ENCODE data around the gene CDK14. TPM values are rescaled to one million over a fixed set of nuclear protein-coding genes. Genes with fewer than 3 reads are reported as not detected.

Gene CDK14
- total and polyA plus RNA-seq, 10 of the 15 experiments (the other 5 are each of a cell fraction or from before 2014, with no cell fraction given) = 6.5 to 61.3 (median 24.2) TPM

- Histone ChIP-seq H3K27me3 (replicated peaks in 1 of 2; ENCODE audit: control insufficient read depth in 2 of 2, insufficient read depth in 2 of 2, low read length in 1 of 2) (no peaks in the 10 kb centered on the region), H3K4me1 (ENCODE audit: control insufficient read depth, insufficient read depth, low read length) (no peaks in the 10 kb centered on the region), H4K20me1 (ENCODE audit: control insufficient read depth, insufficient read depth) (no peaks in the 10 kb centered on the region), H3K9ac (ENCODE audit: control insufficient read depth, insufficient read depth, low read length) (no peak overlapping the region), H2AFZ (ENCODE audit: control insufficient read depth, low read depth, low read length) (no peak overlapping the region), H3K36me3 (ENCODE audit: control insufficient read depth in 2 of 2, insufficient read depth in 2 of 2, low read length in 1 of 2) (no peaks in the 10 kb centered on the region), H3K9me3 (replicated peaks; ENCODE audit: control insufficient read depth, insufficient read depth, low read length) (no peaks in the 10 kb centered on the region), H3K27ac (ENCODE audit: control insufficient read depth, insufficient read depth) (no peak overlapping the region), H3K79me2 (ENCODE audit: control insufficient read depth, insufficient read depth, low read length) (no peaks in the 10 kb centered on the region), H3K4me3 (no peak overlapping the region), H3K4me2 (ENCODE audit: control insufficient read depth, insufficient read depth) (no peak overlapping the region)
- ChIA-PET CTCF (no interaction called here), SMC1A (ENCODE audit: uncharacterized antibody, unreplicated experiment) (interaction anchor here (1.3 to 2.4 kb wide), 2 partner anchors 74 to 383 kb away, joined by 3 to 8 read pairs; no protein-coding TSS in a partner anchor), RAD21 (ENCODE audit: unreplicated experiment) (no interaction called here), POLR2A (no interaction called here)
- in situ Hi-C loops (cut with MboI) (loop anchor here (25.0 kb wide), 1 partner anchor 1346 kb away; the partner anchor contains the start of gene GATAD1), intact Hi-C loops (cut with micrococcal nuclease; ENCODE audit: unreplicated experiment) (no loop called here)
- no TSS peak for BruUV-seq (replicated peaks)
- TF ChIP-seq MYB (IDR thresholded peaks at IDR 0.05; ENCODE audit: borderline replicate concordance, low read depth, low read length) (no peak), KLF5 (IDR thresholded peaks at IDR 0.05; ENCODE audit: partially characterized antibody) (no peak), SMC3 (IDR thresholded peaks at IDR 0.05; ENCODE audit: borderline replicate concordance, low read length) (no peak), SUZ12 (IDR thresholded peaks at IDR 0.05; ENCODE audit: unreplicated experiment) (no peak), BRCA1 (IDR thresholded peaks at IDR 0.05; ENCODE audit: low read depth, low read length) (no peak), CREM (IDR thresholded peaks at IDR 0.05; ENCODE audit: low read depth) (no peak), MEF2B (IDR thresholded peaks at IDR 0.05; ENCODE audit: partially characterized antibody, poor library complexity, severe bottlenecking) (no peak), TARDBP (IDR thresholded peaks at IDR 0.05; ENCODE audit: borderline replicate concordance) (no peak), ZNF274 (IDR thresholded peaks at IDR 0.05; ENCODE audit: insufficient read depth, insufficient read length) (no peak), JUND (IDR thresholded peaks at IDR 0.05; ENCODE audit: low read depth, low read length) (no peak), ATF2 (IDR thresholded peaks at IDR 0.05; ENCODE audit: low read length) (no peak), HDAC6 (IDR thresholded peaks at IDR 0.05; ENCODE audit: unreplicated experiment) (no peak), MTA3 (IDR thresholded peaks at IDR 0.05; ENCODE audit: borderline replicate concordance, low read length) (no peak), STAT3 (IDR thresholded peaks at IDR 0.05; ENCODE audit: low read depth, low read length) (no peak), MTA2 (IDR thresholded peaks at IDR 0.05; ENCODE audit: low read depth) (no peak), ESRRA (IDR thresholded peaks at IDR 0.05; ENCODE audit: low read length) (no peak), NFXL1 (IDR thresholded peaks at IDR 0.05; ENCODE audit: borderline replicate concordance) (no peak)
- TF ChIP-seq, protein P1, sequence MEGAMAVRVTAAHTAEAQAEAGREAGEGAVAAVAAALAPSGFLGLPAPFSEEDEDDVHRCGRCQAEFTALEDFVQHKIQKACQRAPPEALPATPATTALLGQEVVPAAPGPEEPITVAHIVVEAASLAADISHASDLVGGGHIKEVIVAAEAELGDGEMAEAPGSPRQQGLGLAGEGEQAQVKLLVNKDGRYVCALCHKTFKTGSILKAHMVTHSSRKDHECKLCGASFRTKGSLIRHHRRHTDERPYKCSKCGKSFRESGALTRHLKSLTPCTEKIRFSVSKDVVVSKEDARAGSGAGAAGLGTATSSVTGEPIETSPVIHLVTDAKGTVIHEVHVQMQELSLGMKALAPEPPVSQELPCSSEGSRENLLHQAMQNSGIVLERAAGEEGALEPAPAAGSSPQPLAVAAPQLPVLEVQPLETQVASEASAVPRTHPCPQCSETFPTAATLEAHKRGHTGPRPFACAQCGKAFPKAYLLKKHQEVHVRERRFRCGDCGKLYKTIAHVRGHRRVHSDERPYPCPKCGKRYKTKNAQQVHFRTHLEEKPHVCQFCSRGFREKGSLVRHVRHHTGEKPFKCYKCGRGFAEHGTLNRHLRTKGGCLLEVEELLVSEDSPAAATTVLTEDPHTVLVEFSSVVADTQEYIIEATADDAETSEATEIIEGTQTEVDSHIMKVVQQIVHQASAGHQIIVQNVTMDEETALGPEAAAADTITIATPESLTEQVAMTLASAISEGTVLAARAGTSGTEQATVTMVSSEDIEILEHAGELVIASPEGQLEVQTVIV (IDR thresholded peaks at IDR 0.05; ENCODE audit: borderline replicate concordance, partially characterized antibody) = no peak
- 91% methylated on average over 4 of the region's 4 CpGs for WGBS (ENCODE audit: insufficient coverage, insufficient replicate concordance, low lambda C conversion rate, missing lambda C conversion rate)
- DNase-seq (ENCODE audit: low read depth, low spot score) (no peak), FAIRE-seq (no peak), ATAC-seq (no peak)
These were observed 495.5 kb downstream of the CDK14 start for GRCh38 chr7:91091631-91092030.

Data from GM12878 (cell line).